Activated CD8-positive, alpha-beta memory T cell treated with anti-CD3 and anti-CD28 coated beads, Interleukin-2, amount 10 ng/mL, durations not matched to agents 7 days and 5 days (primary cell): ENCODE measurements around the gene SERPINB7. TPM values are rescaled to one million over a fixed set of nuclear protein-coding genes. Genes with fewer than 3 reads are reported as not detected.
"Not testable (repeated sequence)": the region's sequence is repeated elsewhere in the genome, so short reads cannot be mapped to it uniquely, and the experiment has no call there.

Experiments used
- ATAC-seq: fragments of 150-1000 bp; cut with Tn5 transposase; one replicate; pipeline ENCODE4 v1.10.0; 2021; ENCODE audit warnings: moderate library complexity
- CTCF ChIA-PET: fragments of 350-600 bp; sonication (Branson Sonifier 250); formaldehyde crosslinking; loops from one replicate; lab custom pipeline; 2021; ENCODE audit warnings: antibody characterized with exemption; lab: Charles Lee
- DNase-seq: peaks from one replicate; pipeline ENCODE4 v3.0.0-alpha.2; 2020
- H3K27ac Mint-ChIP-seq: one replicate; pipeline ENCODE4 v1.8.0; 2021; ENCODE audit warnings: mild to moderate bottlenecking, mixed read lengths
- H3K27me3 Mint-ChIP-seq: one replicate; pipeline ENCODE4 v1.8.0; 2021; ENCODE audit warnings: mixed read lengths
- H3K36me3 Mint-ChIP-seq: one replicate; pipeline ENCODE4 v1.8.0; 2021; ENCODE audit warnings: mild to moderate bottlenecking, mixed read lengths
- H3K4me1 Mint-ChIP-seq: one replicate; pipeline ENCODE4 v1.8.0; 2021; ENCODE audit warnings: mixed read lengths
- H3K4me3 Mint-ChIP-seq: one replicate; pipeline ENCODE4 v1.8.0; 2021; ENCODE audit warnings: mild to moderate bottlenecking, moderate library complexity, mixed read lengths
- H3K9me3 Mint-ChIP-seq: one replicate; pipeline ENCODE4 v1.8.0; 2022; ENCODE audit warnings: low read depth, mixed read lengths
- total RNA-seq, 2 experiments: library from RNA; stranded (reverse); gene quantifications; one replicate each; pipeline ENCODE4 v1.2.3, GENCODE V29; 2021

Gene SERPINB7, protein sequence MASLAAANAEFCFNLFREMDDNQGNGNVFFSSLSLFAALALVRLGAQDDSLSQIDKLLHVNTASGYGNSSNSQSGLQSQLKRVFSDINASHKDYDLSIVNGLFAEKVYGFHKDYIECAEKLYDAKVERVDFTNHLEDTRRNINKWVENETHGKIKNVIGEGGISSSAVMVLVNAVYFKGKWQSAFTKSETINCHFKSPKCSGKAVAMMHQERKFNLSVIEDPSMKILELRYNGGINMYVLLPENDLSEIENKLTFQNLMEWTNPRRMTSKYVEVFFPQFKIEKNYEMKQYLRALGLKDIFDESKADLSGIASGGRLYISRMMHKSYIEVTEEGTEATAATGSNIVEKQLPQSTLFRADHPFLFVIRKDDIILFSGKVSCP
- total RNA-seq: not detected

DNA sequence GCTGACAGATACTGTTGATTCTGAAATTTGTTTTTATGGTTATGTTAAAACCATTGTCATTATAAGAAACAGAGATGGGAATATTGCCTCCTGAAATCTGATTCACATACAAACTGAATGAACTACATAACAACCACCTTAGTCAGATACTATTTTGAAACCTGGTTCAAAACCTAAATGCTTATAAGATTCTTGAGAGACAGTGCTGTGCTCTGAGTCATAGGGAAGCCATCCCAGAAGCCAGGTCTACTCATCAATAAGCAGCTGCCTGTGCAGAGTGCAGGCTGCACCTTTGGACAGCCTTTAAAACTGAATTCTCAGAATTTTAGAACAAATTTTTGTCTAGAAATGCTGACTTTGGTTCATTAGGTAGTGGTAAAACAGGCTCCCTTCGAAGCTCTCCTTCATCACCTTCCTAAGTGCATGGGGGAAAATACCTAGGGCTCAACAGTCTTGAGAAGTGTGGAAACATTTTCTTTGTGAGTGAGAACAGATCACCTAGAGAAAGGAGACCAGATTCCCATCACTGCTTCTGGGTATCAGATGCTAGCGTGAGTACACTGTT lies at the start of gene SERPINB7:
Gene SERPINB7 (plus strand): TSS at position 253 of the 565 bp plus-strand sequence. CDS start 6,955 bp downstream, outside the sequence.
- Mint-ChIP-seq H3K27me3 (peaks cover 6% of the 10 kb centered on the region), H3K27ac (no peak within 1 kb of the TSS)

DNA sequence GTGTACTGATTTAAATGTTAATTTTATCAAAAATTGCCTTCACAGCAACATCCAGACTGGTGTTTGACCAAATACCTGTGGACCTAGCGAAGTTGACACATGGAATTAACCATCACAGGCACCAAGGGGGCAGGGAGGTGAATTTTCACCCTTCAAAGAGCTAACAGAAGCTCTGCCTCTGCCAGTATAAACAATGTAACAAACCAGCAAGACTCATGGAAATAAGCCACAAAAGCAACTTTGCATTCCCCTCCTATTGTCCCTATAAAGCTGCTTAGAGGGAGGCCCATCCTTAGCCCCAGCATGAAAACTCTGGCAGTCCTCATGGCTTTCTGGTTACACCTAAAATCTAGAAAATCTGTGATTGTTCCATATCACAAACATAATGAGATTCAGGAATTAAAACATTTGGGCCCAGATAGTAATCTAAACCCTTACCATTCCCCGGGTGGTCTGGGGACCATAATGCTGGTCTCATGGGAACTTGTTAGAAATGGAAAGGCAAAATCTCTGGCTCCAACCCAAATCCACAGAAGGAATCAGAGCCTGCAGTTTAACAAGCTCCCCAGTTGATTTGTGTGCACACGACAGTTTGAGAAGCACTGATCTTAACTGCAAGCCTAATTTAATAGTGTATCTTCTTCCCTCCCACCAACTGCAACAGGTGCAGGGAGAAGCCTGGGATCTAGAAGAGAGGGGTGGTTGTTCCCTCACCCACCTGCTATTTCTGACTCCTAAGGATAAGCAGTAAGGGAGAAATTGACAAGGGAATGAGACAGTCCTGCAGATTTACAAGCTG lies 49.3 kb upstream of the SERPINB7 start:
- no peak overlapping the region for H3K27ac Mint-ChIP-seq
- ATAC-seq (no peak), DNase-seq (no peak)
- no peaks in the 10 kb centered on the region for H3K27me3 Mint-ChIP-seq
- CTCF ChIA-PET: no interaction called here
- no peaks in the 10 kb centered on the region for H3K9me3 Mint-ChIP-seq
- no peaks in the 10 kb centered on the region for H3K4me1 Mint-ChIP-seq
- H3K36me3 Mint-ChIP-seq: no peaks in the 10 kb centered on the region
- H3K4me3 Mint-ChIP-seq: no peak overlapping the region

More for the DNA sequence above, at the start of gene SERPINB7:
- ATAC-seq: no peak
- CTCF ChIA-PET: interaction anchor here (1.6 kb wide), 1 partner anchor 161 kb away, joined by 3 read pairs; no protein-coding TSS in a partner anchor
- Mint-ChIP-seq H3K9me3 (no peaks in the 10 kb centered on the region), H3K4me3 (no peak within 1 kb of the TSS), H3K4me1 (no peaks in the 10 kb centered on the region), H3K36me3 (no peaks in the 10 kb centered on the region)
- no peak for DNase-seq

DNA sequence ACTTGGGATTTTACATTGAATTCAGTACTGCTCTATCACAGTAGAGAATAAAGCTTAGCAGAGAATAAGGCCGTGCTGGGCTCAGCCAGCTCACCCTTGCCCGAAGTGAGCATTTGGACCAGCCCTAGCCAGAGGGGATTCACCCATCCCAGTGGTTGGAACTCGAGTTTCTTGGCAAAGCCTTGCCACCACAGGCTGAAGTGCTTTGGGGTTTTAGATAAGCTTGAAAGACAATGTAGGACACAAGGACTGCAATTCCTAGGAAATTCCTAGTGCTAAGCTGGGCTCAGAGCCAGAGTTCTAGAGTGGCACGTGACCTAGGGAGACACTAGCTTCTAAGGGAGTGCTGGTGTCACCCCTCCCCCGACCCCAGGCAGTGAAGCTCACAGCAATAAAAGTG lies 44.4 kb upstream of the SERPINB7 start:
- Mint-ChIP-seq H3K9me3 (no peaks in the 10 kb centered on the region), H3K36me3 (no peaks in the 10 kb centered on the region), H3K4me3 (no peak overlapping the region), H3K27ac (no peak overlapping the region), H3K27me3 (no peaks in the 10 kb centered on the region), H3K4me1 (no peaks in the 10 kb centered on the region)
- no peak for DNase-seq
- ATAC-seq: no peak
- CTCF ChIA-PET: no interaction called here

DNA sequence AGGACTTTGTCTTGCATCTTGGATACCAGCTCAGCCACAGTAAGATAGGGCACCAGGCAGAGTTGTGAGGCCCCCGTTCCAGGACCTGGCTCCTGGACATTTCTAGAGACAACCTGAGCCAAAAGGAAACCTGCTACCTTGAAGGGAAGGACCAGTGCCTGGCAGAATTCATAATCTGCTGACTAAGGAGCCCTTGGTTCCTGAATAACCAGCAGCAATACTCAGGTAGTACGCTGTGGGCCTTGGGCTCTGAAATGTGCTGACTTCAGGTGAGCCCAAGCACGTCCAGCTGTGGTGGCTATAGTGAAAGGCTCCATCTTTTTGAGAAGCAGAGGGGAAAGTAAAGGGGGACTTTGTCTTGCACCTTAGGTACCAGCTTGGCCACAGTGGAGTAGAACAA lies 44.0 kb upstream of the SERPINB7 start:
- H3K9me3 Mint-ChIP-seq: no peaks in the 10 kb centered on the region
- H3K27ac Mint-ChIP-seq: no peak overlapping the region
- DNase-seq (no peak), ATAC-seq (no peak)
- no peaks in the 10 kb centered on the region for H3K27me3 Mint-ChIP-seq
- no peaks in the 10 kb centered on the region for H3K4me1 Mint-ChIP-seq
- CTCF ChIA-PET: no interaction called here
- H3K4me3 Mint-ChIP-seq: no peak overlapping the region
- H3K36me3 Mint-ChIP-seq: no peaks in the 10 kb centered on the region

DNA sequence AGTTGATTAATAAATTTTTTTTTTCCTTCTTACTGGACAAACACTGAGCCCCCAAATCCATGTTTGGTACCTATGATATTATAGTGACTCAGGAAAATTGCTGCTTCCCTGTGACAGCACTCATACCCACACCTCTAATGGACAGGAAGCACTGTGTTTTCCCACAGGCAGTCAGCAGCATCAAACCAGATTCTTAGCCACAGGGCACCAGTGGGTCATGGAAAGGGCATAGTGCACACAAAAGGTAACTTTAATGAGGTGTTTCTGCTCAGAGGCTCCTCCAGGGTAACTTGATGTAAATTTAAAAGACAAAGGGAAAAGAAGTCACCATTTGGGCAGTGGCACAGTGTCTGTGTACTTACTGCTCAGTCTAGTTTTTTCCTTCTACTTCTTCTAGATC lies 38.3 kb upstream of the SERPINB7 start:
- Mint-ChIP-seq H3K27me3 (no peaks in the 10 kb centered on the region), H3K36me3 (no peaks in the 10 kb centered on the region), H3K27ac (no peak overlapping the region), H3K4me3 (no peak overlapping the region), H3K4me1 (no peaks in the 10 kb centered on the region), H3K9me3 (no peaks in the 10 kb centered on the region)
- CTCF ChIA-PET: no interaction called here
- no peak for DNase-seq
- ATAC-seq: no peak

DNA sequence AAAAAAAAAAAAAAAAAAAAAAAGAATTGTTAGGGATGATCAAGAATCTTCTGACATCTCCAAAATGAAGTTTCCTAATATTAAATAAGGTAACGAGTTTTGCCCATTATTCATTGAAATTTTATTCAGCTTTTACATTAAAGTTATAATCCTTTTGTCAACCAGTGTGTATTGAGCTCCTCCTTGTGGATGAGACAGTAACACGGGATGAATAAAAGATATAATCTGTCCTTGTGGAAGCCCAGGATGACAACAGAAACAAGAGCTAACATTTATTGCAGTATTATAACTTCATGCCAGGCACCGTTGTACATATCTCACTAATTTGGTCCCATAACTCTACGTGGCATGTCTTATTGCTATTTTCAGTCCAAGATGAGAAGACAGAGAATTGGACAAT lies 33.4 kb upstream of the SERPINB7 start:
- no peak overlapping the region for H3K27ac Mint-ChIP-seq
- H3K4me1 Mint-ChIP-seq: no peaks in the 10 kb centered on the region
- H3K27me3 Mint-ChIP-seq: no peaks in the 10 kb centered on the region
- ATAC-seq (no peak), DNase-seq (no peak)
- H3K36me3 Mint-ChIP-seq: no peaks in the 10 kb centered on the region
- no peaks in the 10 kb centered on the region for H3K9me3 Mint-ChIP-seq
- CTCF ChIA-PET: no interaction called here
- no peak overlapping the region for H3K4me3 Mint-ChIP-seq

DNA sequence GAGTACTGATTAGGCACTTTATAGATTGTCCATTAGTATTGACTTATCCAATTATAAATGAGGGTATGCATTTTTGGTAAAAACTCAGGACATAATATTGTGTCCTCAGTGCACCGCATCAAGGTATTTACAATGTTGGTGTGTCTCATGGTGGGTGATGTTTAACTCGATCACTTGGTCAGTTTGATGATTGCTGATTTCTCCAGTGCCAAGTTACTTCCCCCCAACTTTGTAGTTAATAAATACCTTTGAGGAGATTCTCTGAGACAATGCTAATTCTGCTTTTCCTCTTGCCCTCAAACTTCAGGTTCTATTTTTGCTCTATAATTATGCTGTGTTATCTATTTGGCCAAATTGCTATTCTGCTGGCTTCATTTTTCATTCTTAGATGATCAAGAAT lies 28.2 kb upstream of the SERPINB7 start:
- no peak overlapping the region for H3K4me3 Mint-ChIP-seq
- CTCF ChIA-PET: no interaction called here
- no peaks in the 10 kb centered on the region for H3K27me3 Mint-ChIP-seq
- no peaks in the 10 kb centered on the region for H3K36me3 Mint-ChIP-seq
- no peaks in the 10 kb centered on the region for H3K4me1 Mint-ChIP-seq
- DNase-seq (no peak), ATAC-seq (no peak)
- no peak overlapping the region for H3K27ac Mint-ChIP-seq
- H3K9me3 Mint-ChIP-seq: no peaks in the 10 kb centered on the region

DNA sequence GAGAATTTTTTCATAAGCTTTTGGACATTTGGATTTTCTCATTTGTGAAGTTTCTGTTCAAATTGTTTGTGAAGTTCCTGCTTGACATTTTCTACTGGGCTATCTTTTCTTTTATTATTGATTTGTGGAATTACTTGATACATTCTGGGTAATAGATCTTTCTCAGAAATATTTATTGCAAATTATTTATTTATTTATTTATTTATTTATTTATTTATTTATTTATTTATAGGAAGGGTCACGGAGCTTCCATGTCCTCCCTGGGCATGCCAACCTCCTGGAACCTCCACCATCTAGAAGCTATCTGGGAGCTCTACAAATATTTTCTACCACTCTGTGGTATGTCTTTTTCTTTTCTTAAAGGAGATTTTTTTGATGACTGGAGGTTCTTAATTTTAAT lies 25.7 kb upstream of the SERPINB7 start:
- no peak overlapping the region for H3K4me3 Mint-ChIP-seq
- DNase-seq (no peak), ATAC-seq (no peak)
- H3K4me1 Mint-ChIP-seq: no peaks in the 10 kb centered on the region
- H3K27ac Mint-ChIP-seq: no peak overlapping the region
- CTCF ChIA-PET: no interaction called here
- H3K36me3 Mint-ChIP-seq: no peaks in the 10 kb centered on the region
- H3K27me3 Mint-ChIP-seq: no peaks in the 10 kb centered on the region
- H3K9me3 Mint-ChIP-seq: no peaks in the 10 kb centered on the region

DNA sequence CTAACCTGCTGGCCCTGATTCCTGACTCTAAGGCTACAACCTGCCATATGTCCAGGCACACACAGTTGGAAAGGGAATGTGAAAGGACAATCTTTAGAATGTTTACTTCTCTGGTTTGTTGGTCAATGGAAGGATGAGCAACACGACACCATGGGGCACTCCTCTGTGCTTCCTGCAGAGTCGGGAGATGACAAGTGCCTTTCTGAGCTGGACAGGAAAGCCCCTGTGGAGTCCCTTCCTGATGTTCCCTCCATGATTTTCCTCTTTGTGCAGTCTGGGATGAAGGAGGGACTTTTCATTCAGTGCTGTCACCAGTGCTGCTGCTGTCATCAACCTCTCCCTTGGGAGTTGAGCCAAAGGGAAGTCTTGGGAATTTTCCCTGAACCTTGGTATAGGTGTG lies 22.6 kb upstream of the SERPINB7 start:
- Mint-ChIP-seq H3K27ac (no peak overlapping the region), H3K27me3 (no peaks in the 10 kb centered on the region), H3K4me3 (no peak overlapping the region), H3K36me3 (no peaks in the 10 kb centered on the region), H3K4me1 (no peaks in the 10 kb centered on the region), H3K9me3 (no peaks in the 10 kb centered on the region)
- CTCF ChIA-PET: no interaction called here
- no peak for ATAC-seq
- no peak for DNase-seq

DNA sequence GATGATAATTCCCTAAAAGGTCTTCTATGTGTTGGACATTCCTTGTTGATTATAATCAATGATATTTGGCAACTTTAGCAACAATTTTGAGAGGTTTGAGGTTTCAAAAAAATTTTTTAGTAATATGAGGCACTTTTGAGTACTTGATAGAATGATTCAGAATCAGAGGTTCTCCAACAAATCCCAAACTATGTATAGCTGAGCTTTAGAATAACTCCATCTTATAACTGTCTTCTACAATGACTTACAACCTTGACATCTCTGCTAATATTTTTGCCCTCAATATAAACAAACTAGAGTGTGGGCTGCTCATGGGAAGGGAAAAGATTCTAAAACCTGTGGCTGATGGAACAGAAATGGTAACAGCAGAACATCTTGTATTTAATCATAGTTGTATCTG lies 21.5 kb upstream of the SERPINB7 start:
- CTCF ChIA-PET: no interaction called here
- no peak for ATAC-seq
- no peak for DNase-seq
- Mint-ChIP-seq H3K4me1 (no peaks in the 10 kb centered on the region), H3K9me3 (no peaks in the 10 kb centered on the region), H3K27ac (no peak overlapping the region), H3K4me3 (no peak overlapping the region), H3K36me3 (no peaks in the 10 kb centered on the region), H3K27me3 (no peaks in the 10 kb centered on the region)

DNA sequence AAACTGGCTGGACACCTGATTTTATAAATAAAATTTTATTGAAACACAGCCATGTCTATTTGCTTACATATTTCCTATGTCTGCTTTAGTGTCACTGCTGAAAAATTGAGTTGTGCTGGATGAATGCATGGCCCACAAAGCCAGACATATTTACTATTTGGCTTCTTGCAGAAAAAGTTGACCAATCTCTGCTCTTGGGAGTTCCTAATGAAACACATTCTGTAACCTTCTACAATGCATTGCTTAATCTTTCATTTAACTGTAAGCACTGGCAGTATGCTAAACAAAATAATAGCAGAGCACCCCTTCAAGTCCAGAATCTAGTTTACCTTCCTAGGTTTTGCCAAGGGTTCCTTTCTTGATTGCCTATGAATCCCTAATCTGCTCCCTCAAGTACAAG lies 17.7 kb upstream of the SERPINB7 start:
- CTCF ChIA-PET: no interaction called here
- Mint-ChIP-seq H3K36me3 (no peaks in the 10 kb centered on the region), H3K4me1 (no peaks in the 10 kb centered on the region)

DNA sequence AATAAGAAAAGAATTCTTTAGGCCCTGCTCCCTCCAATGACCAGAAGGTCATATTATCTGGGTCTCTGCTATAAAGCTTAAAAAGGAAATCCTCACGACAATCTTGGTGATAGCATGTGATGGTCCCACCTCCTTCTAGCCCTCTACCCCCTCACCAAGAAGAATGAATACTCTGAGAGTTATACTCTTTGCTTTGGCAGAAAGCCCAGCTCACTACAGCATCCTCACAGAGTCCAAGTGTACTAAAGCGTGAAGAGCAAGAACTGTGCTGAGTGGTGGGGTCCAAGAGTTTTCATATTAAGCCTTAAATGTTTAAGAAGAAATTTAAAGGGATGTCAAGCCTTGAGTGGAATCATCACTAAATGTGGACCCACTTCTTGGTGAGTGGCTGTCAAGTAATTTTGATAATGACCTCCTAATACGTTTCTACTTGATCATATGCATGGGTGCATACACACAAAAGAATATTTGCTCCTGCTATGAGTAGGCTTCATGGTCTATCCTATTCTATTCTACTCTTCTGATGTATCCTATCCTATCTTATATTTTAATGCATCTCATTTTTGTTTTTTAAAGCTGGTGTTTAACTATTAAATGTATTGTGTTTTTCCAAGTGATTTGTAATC lies 16.5 kb upstream of the SERPINB7 start:
- H3K27me3 Mint-ChIP-seq: no peaks in the 10 kb centered on the region
- H3K4me3 Mint-ChIP-seq: no peak overlapping the region
- H3K9me3 Mint-ChIP-seq: peaks cover 9% of the 10 kb centered on the region
- ATAC-seq (no peak), DNase-seq (no peak)
- CTCF ChIA-PET: no interaction called here
- no peaks in the 10 kb centered on the region for H3K36me3 Mint-ChIP-seq
- H3K4me1 Mint-ChIP-seq: no peaks in the 10 kb centered on the region
- no peak overlapping the region for H3K27ac Mint-ChIP-seq

More for the DNA sequence above, 17.7 kb upstream of the SERPINB7 start:
- H3K4me3 Mint-ChIP-seq: no peak overlapping the region
- DNase-seq (no peak), ATAC-seq (no peak)
- peaks cover 9% of the 10 kb centered on the region for H3K9me3 Mint-ChIP-seq
- H3K27me3 Mint-ChIP-seq: no peaks in the 10 kb centered on the region
- no peak overlapping the region for H3K27ac Mint-ChIP-seq

DNA sequence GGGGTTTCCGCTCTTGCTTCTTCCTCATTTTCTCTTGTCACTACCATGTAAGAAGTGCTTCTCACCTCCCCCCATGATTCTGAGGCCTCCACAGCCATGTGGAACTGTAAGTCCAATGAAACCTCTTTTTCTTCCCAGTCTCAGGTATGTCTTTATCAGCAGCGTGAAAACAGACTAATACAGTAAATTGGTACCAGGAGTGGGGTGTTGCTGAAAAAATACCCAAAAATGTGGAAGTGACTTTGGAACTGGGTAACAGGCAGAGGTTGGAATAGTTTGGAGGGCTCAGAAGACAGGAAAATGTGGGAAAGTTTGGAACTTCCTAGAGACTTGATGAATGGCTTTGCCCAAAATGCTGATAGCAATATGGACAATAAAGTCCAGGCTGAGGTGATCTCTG lies 15.4 kb upstream of the SERPINB7 start:
- DNase-seq, H3K27me3 Mint-ChIP-seq, H3K9me3 Mint-ChIP-seq, ATAC-seq, H3K36me3 Mint-ChIP-seq, H3K27ac Mint-ChIP-seq, CTCF ChIA-PET, H3K4me3 Mint-ChIP-seq, H3K4me1 Mint-ChIP-seq: not testable (repeated sequence)
